Chondrocyte (in vitro differentiated cells): ENCODE results near the gene RAB7B. TPM values are rescaled to one million over a fixed set of nuclear protein-coding genes. Genes with fewer than 3 reads are reported as not detected.

Experiments
- DNase-seq: peaks from one replicate; pipeline ENCODE4 v3.0.0; 2021; ENCODE audit warnings: mixed read lengths, low spot score
- H3K27ac Mint-ChIP-seq: one replicate; pipeline ENCODE4 v1.8.0; 2021; ENCODE audit warnings: mild to moderate bottlenecking, moderate library complexity, mixed read lengths; ENCODE audit not compliant: unreplicated experiment
- H3K27me3 Mint-ChIP-seq: 2 replicates; pipeline ENCODE4 v1.8.0; 2021; ENCODE audit warnings: low read depth, mixed read lengths
- H3K36me3 Mint-ChIP-seq: 2 replicates; pipeline ENCODE4 v1.8.0; 2021; ENCODE audit warnings: low read depth, mixed read lengths
- H3K4me1 Mint-ChIP-seq: 2 replicates; pipeline ENCODE4 v1.8.0; 2021; ENCODE audit warnings: low read depth, mild to moderate bottlenecking, mixed read lengths
- H3K4me3 Mint-ChIP-seq: one replicate; pipeline ENCODE4 v1.8.0; 2021; ENCODE audit warnings: mild to moderate bottlenecking, moderate library complexity, mixed read lengths; ENCODE audit not compliant: unreplicated experiment
- H3K9me3 Mint-ChIP-seq: 2 replicates; pipeline ENCODE4 v1.8.0; 2021; ENCODE audit warnings: low read depth, mixed read lengths
- CTCF ChIP-seq: fragments of 200-600 bp; sonication (generic); IDR thresholded peaks from 2 replicates; pipeline ENCODE4 v1.5.0; 2021; ENCODE audit warnings: antibody characterized with exemption, mild to moderate bottlenecking, moderate library complexity
- total RNA-seq: library from RNA; stranded (reverse); gene quantifications from 3 replicates; pipeline ENCODE4 v1.2.1, GENCODE V29; 2021

The RAB7B gene
- total RNA-seq, 1 donor from 2014 or later: 4.5 TPM

- peaks cover 30% of the 10 kb centered on the region for H3K27me3 Mint-ChIP-seq
- no peak for TF ChIP-seq CTCF
- no peak overlapping the region for H3K27ac Mint-ChIP-seq
- peaks cover 19% of the 10 kb centered on the region for H3K9me3 Mint-ChIP-seq
- no peak for DNase-seq
- peaks cover 5% of the 10 kb centered on the region for H3K4me1 Mint-ChIP-seq
- peaks cover 6% of the 10 kb centered on the region for H3K36me3 Mint-ChIP-seq
- no peak overlapping the region for H3K4me3 Mint-ChIP-seq
Observed at GRCh38 chr1:206030191-206030590, 27.0 kb upstream of the RAB7B start.

- Mint-ChIP-seq H3K4me3 (no peak overlapping the region), H3K36me3 (peaks cover 6% of the 10 kb centered on the region), H3K27me3 (peaks cover 24% of the 10 kb centered on the region), H3K4me1 (peaks cover 5% of the 10 kb centered on the region), H3K27ac (no peak overlapping the region), H3K9me3 (peaks cover 19% of the 10 kb centered on the region)
- no peak for DNase-seq
- no peak for TF ChIP-seq CTCF
Observed at GRCh38 chr1:206029484-206029883, 26.3 kb upstream of the RAB7B start.

GRCh38 chr1:206025283-206025820 is 22.2 kb upstream of the RAB7B start:
- no peak for TF ChIP-seq CTCF
- H3K27me3 Mint-ChIP-seq: peaks cover 15% of the 10 kb centered on the region
- peaks cover 2% of the 10 kb centered on the region for H3K36me3 Mint-ChIP-seq
- no peak overlapping the region for H3K4me3 Mint-ChIP-seq
- H3K27ac Mint-ChIP-seq: no peak overlapping the region
- DNase-seq: no peak
- H3K4me1 Mint-ChIP-seq: peaks cover 7% of the 10 kb centered on the region
- peaks cover 13% of the 10 kb centered on the region for H3K9me3 Mint-ChIP-seq

DNA sequence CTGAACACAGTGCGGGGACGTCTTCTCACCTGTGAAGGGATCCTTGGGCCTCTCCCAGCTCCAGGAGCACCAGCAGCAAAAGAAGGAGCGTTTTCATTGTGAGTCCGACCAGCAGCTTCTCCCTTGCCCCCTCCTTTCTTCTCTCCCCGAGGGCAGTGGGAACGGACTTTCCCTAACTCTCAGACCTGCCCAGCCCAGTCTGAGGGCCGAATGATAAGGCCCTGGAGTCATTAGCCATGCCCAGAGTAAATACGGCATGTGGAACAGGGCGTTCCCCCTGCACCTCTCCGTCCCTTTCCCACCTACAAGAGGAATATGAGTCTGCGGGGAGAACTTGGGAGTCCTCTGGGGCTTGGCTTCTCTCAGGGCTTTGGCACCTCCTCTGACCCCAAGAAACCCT is 20.5 kb upstream of the RAB7B start, which contains the start of gene CTSE:
Gene CTSE, minus strand, starts transcription at position 201 of the 400 bp plus-strand sequence. Its CDS starts 104 bp downstream, at position 97.
- H3K9me3 Mint-ChIP-seq: peaks cover 13% of the 10 kb centered on the region
- no peak for DNase-seq
- H3K27me3 Mint-ChIP-seq: peaks cover 5% of the 10 kb centered on the region
- H3K27ac Mint-ChIP-seq: no peak within 1 kb of the TSS
- peaks cover 7% of the 10 kb centered on the region for H3K4me1 Mint-ChIP-seq
- H3K4me3 Mint-ChIP-seq: no peak within 1 kb of the TSS
- no peak for TF ChIP-seq CTCF
- H3K36me3 Mint-ChIP-seq: peaks cover 2% of the 10 kb centered on the region

DNA sequence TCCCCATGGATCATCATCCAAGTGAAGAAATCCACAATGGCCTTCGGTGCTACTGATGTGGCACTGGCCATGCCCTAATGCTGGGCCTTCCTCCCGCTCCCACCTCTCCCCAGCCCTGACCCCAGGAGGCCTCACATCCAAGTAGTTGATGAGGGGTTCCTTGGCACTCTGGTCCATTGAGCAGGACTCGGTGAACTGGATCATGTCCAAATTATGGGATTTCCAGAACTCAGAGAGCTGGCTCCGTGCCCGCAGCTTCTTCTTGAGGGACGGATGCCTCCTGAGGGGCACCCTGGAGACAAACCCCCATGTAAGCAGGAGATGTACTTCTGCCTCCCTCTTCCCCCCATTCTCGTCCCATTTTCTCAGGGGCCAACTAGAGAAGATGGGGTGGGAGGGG is 19.6 kb upstream of the RAB7B start:
- no peak overlapping the region for H3K27ac Mint-ChIP-seq
- TF ChIP-seq CTCF: no peak
- no peak overlapping the region for H3K4me3 Mint-ChIP-seq
- H3K36me3 Mint-ChIP-seq: peaks cover 4% of the 10 kb centered on the region
- H3K27me3 Mint-ChIP-seq: no peaks in the 10 kb centered on the region
- no peak for DNase-seq
- peaks cover 7% of the 10 kb centered on the region for H3K4me1 Mint-ChIP-seq
- peaks cover 15% of the 10 kb centered on the region for H3K9me3 Mint-ChIP-seq
